Measurements from ENCODE around the gene TBC1D25.

TBC1D25 gene

DNA sequence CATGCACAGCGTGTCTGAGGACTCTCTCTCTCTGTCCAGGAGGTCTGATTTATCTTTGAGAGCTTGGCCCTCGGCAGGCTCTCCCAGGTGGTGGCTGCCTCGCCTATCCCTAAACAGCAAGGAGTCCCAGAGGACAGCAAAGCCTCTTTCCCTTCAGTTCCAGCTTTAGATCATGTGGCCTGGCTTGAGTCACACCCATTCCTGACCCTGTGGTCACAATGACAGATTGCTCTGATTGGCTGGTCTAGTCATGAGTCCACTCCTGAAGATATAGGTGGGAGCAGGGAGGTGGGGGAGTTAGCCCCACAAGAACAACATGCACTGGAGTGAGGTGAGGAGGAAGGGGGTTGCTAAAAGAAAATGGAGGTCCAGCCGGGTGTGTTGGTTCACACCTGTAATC, 42.9 kb upstream of the TBC1D25 start:
- no peaks in the 10 kb centered on the region for H3K4me1 ChIP-seq (ENCODE audit: control extremely low read depth in 1 of 4, control insufficient read depth in 4 of 4, insufficient read depth in 4 of 4, low read length in 3 of 4)
- ChIA-PET POLR2A (no interaction called here), CTCF (no interaction called here)
- no peak overlapping the region for H3K4me3 ChIP-seq (ENCODE audit: control insufficient read depth in 1 of 7, extremely low read depth in 1 of 7, insufficient read depth in 4 of 7, low read depth in 2 of 7, low read length in 6 of 7)
- peaks cover 0 to 3% (median 0%) of the 10 kb centered on the region in 5 experiments for H3K27me3 ChIP-seq (replicated peaks in 2 of 5; ENCODE audit: control insufficient read depth in 4 of 5, insufficient read depth in 5 of 5, low read length in 4 of 5)
- no peak for DNase-seq
- no peaks in the 10 kb centered on the region for H3K9me3 ChIP-seq (ENCODE audit: control extremely low read depth in 1 of 5, control insufficient read depth in 4 of 5, insufficient read depth in 2 of 5, low read depth in 1 of 5, low read length in 4 of 5)
- no peak overlapping the region for H3K27ac ChIP-seq (ENCODE audit: insufficient read depth in 1 of 2, low read depth in 1 of 2, low read length in 2 of 2, poor library complexity in 1 of 2, severe bottlenecking in 2 of 2)
- no peaks in the 10 kb centered on the region for H3K36me3 ChIP-seq (ENCODE audit: control insufficient read depth in 4 of 4, insufficient read depth in 4 of 4, low read length in 3 of 4)
- 83% methylated on average over 3 of the region's 4 CpGs for WGBS (ENCODE audit: insufficient coverage)

DNA sequence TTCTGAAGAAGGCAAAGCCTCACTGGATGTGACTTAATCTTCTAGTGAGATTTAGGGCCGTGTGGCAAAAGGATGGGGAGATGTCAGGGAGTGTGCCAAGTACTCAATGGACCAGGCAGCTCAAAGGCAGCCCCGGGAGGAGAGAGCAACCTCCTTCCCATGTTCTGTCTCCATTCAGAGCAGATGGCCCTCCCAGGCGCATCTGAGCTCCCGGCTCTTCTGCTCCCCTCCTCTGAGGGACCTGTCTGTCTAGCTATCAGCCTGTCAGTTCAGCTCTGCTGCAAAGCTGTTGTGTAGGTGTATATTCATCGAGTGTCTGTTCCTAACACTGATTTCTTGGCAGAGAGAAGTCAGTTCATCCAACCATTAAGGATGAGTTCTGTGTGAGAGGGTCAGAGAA, 41.6 kb upstream of the TBC1D25 start:
- H3K4me1 ChIP-seq (ENCODE audit: control extremely low read depth in 1 of 4, control insufficient read depth in 4 of 4, insufficient read depth in 4 of 4, low read length in 3 of 4) = no peaks in the 10 kb centered on the region
- H3K27me3 ChIP-seq (replicated peaks in 2 of 5; ENCODE audit: control insufficient read depth in 4 of 5, insufficient read depth in 5 of 5, low read length in 4 of 5) = peaks cover 0 to 3% (median 0%) of the 10 kb centered on the region in 5 experiments
- H3K4me3 ChIP-seq (ENCODE audit: control insufficient read depth in 1 of 7, extremely low read depth in 1 of 7, insufficient read depth in 4 of 7, low read depth in 2 of 7, low read length in 6 of 7) = no peak overlapping the region
- no peak for DNase-seq
- no peak overlapping the region for H3K27ac ChIP-seq (ENCODE audit: insufficient read depth in 1 of 2, low read depth in 1 of 2, low read length in 2 of 2, poor library complexity in 1 of 2, severe bottlenecking in 2 of 2)
- ChIA-PET CTCF (no interaction called here), POLR2A (no interaction called here)
- H3K9me3 ChIP-seq (ENCODE audit: control extremely low read depth in 1 of 5, control insufficient read depth in 4 of 5, insufficient read depth in 2 of 5, low read depth in 1 of 5, low read length in 4 of 5) = no peaks in the 10 kb centered on the region
- H3K36me3 ChIP-seq (ENCODE audit: control insufficient read depth in 4 of 4, insufficient read depth in 4 of 4, low read length in 3 of 4) = no peaks in the 10 kb centered on the region
- WGBS (ENCODE audit: insufficient coverage) = 81% methylated on average over 5 of the region's 5 CpGs

DNA sequence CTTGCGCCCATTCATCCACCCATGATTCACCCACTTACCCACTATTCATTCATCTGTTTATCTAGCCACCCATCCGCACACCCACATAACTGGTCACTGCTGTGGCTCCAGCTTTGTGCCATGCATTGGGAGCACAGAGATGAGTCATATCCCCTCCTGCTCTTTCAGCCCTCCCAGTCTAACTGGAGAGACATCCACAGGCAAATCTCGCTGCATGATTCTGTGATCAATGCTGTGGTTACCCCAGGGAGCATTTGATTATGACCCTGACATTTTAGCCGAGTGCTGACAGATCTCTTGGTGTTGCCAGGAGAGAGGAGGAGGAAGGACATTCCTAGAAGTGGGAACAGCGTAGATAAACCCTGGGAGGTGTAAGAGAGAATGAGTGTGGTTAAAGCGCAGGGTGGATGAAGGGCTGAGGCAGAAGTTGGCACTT, 41.1 kb upstream of the TBC1D25 start:
- H3K27ac ChIP-seq (ENCODE audit: insufficient read depth in 1 of 2, low read depth in 1 of 2, low read length in 2 of 2, poor library complexity in 1 of 2, severe bottlenecking in 2 of 2) = no peak overlapping the region
- no peaks in the 10 kb centered on the region for H3K9me3 ChIP-seq (ENCODE audit: control extremely low read depth in 1 of 5, control insufficient read depth in 4 of 5, insufficient read depth in 2 of 5, low read depth in 1 of 5, low read length in 4 of 5)
- H3K4me3 ChIP-seq (ENCODE audit: control insufficient read depth in 1 of 7, extremely low read depth in 1 of 7, insufficient read depth in 4 of 7, low read depth in 2 of 7, low read length in 6 of 7) = no peak overlapping the region
- DNase-seq = no peak
- WGBS (ENCODE audit: insufficient coverage) = 91% methylated on average over 6 of the region's 6 CpGs
- H3K27me3 ChIP-seq (replicated peaks in 2 of 5; ENCODE audit: control insufficient read depth in 4 of 5, insufficient read depth in 5 of 5, low read length in 4 of 5) = peaks cover 0 to 3% (median 0%) of the 10 kb centered on the region in 5 experiments
- H3K36me3 ChIP-seq (ENCODE audit: control insufficient read depth in 4 of 4, insufficient read depth in 4 of 4, low read length in 3 of 4) = no peaks in the 10 kb centered on the region
- POLR2A ChIA-PET = no interaction called here
- CTCF ChIA-PET = no interaction called here
- no peaks in the 10 kb centered on the region for H3K4me1 ChIP-seq (ENCODE audit: control extremely low read depth in 1 of 4, control insufficient read depth in 4 of 4, insufficient read depth in 4 of 4, low read length in 3 of 4)

DNA sequence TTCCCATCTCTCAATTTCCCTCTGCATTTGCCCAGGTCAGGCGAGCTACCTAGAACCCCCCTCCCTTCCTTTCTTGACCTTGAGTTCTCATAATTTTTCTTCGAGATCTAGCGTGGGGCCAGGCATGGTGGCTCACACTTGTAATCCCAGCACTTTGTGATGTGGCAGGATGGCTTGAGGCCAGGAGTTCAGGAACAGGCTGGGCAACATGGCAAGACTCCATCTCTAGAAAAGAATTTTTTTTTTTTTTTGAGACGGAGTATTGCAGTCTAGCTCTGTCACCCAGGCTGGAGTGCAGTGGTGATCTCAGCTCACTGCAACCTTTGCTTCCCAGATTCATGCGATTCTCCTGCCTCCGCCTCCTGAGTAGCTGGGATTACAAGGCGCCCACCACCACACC, 35.3 kb upstream of the TBC1D25 start:
- WGBS (ENCODE audit: insufficient coverage) = 79% methylated on average over 4 of the region's 7 CpGs

DNA sequence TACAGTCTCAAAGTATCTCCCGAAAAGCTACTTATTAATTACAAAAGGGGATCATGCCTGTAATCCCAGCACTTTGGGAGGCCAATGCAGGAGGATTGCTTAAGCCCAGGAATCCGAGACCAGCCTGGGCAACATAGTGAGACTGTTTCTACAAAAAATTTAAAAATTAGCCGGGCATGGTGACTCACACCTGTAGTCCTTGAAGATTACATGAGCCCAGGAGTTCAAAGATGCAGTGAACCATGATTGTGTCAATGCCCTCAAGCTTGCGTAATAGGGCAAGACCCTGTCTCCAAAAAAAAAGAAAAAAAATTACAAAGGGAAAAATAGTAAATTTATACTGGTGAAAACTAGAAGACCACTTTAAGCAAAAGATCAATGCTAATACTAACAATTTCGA, 34.0 kb upstream of the TBC1D25 start:
- peaks cover 0 to 3% (median 0%) of the 10 kb centered on the region in 5 experiments for H3K27me3 ChIP-seq (replicated peaks in 2 of 5; ENCODE audit: control insufficient read depth in 4 of 5, insufficient read depth in 5 of 5, low read length in 4 of 5)
- WGBS (ENCODE audit: insufficient coverage) = 63% methylated on average over 2 of the region's 5 CpGs
- peaks cover 0 to 12% (median 0%) of the 10 kb centered on the region in 4 experiments for H3K4me1 ChIP-seq (ENCODE audit: control extremely low read depth in 1 of 4, control insufficient read depth in 4 of 4, insufficient read depth in 4 of 4, low read length in 3 of 4)
- H3K36me3 ChIP-seq (ENCODE audit: control insufficient read depth in 4 of 4, insufficient read depth in 4 of 4, low read length in 3 of 4) = no peaks in the 10 kb centered on the region
- H3K27ac ChIP-seq (ENCODE audit: insufficient read depth in 1 of 2, low read depth in 1 of 2, low read length in 2 of 2, poor library complexity in 1 of 2, severe bottlenecking in 2 of 2) = no peak overlapping the region
- ChIA-PET POLR2A (no interaction called here), CTCF (interaction anchor here (0.9 kb wide), 1 partner anchor 10 kb away, joined by 3 read pairs; no protein-coding TSS in a partner anchor)
- DNase-seq = no peak
- H3K4me3 ChIP-seq (ENCODE audit: control insufficient read depth in 1 of 7, extremely low read depth in 1 of 7, insufficient read depth in 4 of 7, low read depth in 2 of 7, low read length in 6 of 7) = no peak overlapping the region
- peaks cover 0 to 3% (median 0%) of the 10 kb centered on the region in 5 experiments for H3K9me3 ChIP-seq (ENCODE audit: control extremely low read depth in 1 of 5, control insufficient read depth in 4 of 5, insufficient read depth in 2 of 5, low read depth in 1 of 5, low read length in 4 of 5)

More for the DNA sequence above, 35.3 kb upstream of the TBC1D25 start:
- peaks cover 0 to 6% (median 0%) of the 10 kb centered on the region in 4 experiments for H3K4me1 ChIP-seq (ENCODE audit: control extremely low read depth in 1 of 4, control insufficient read depth in 4 of 4, insufficient read depth in 4 of 4, low read length in 3 of 4)
- no peaks in the 10 kb centered on the region for H3K36me3 ChIP-seq (ENCODE audit: control insufficient read depth in 4 of 4, insufficient read depth in 4 of 4, low read length in 3 of 4)
- DNase-seq = no peak
- POLR2A ChIA-PET = no interaction called here
- no peak overlapping the region for H3K27ac ChIP-seq (ENCODE audit: insufficient read depth in 1 of 2, low read depth in 1 of 2, low read length in 2 of 2, poor library complexity in 1 of 2, severe bottlenecking in 2 of 2)
- no peak overlapping the region for H3K4me3 ChIP-seq (ENCODE audit: control insufficient read depth in 1 of 7, extremely low read depth in 1 of 7, insufficient read depth in 4 of 7, low read depth in 2 of 7, low read length in 6 of 7)
- CTCF ChIA-PET = interaction anchor here (1.0 kb wide), 1 partner anchor 9 kb away, joined by 3 read pairs; no protein-coding TSS in a partner anchor
- H3K27me3 ChIP-seq (replicated peaks in 2 of 5; ENCODE audit: control insufficient read depth in 4 of 5, insufficient read depth in 5 of 5, low read length in 4 of 5) = peaks cover 0 to 3% (median 0%) of the 10 kb centered on the region in 5 experiments
- H3K9me3 ChIP-seq (ENCODE audit: control extremely low read depth in 1 of 5, control insufficient read depth in 4 of 5, insufficient read depth in 2 of 5, low read depth in 1 of 5, low read length in 4 of 5) = no peaks in the 10 kb centered on the region

DNA sequence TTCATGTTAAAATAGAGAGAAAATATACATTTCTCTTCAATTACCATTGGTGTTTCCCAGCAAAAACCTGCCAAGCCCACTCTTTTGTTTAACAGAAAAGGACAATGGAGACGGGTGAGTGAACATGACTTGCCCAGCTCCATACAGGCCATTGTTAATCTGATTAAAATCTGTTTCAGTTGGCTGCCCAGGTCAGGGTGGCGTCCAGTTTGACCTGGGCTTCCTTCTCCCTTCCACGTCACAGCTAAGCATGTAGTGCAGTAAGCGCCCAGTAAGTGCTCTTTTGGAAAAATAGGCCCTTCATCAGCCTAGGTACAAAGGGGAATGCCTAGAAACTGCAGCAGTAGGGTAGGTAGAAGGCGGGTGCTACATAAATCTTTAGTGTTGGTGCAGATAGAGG, 32.3 kb upstream of the TBC1D25 start:
- no peak overlapping the region for H3K27ac ChIP-seq (ENCODE audit: insufficient read depth in 1 of 2, low read depth in 1 of 2, low read length in 2 of 2, poor library complexity in 1 of 2, severe bottlenecking in 2 of 2)
- peaks cover 0 to 12% (median 0%) of the 10 kb centered on the region in 4 experiments for H3K4me1 ChIP-seq (ENCODE audit: control extremely low read depth in 1 of 4, control insufficient read depth in 4 of 4, insufficient read depth in 4 of 4, low read length in 3 of 4)
- H3K27me3 ChIP-seq (replicated peaks in 2 of 5; ENCODE audit: control insufficient read depth in 4 of 5, insufficient read depth in 5 of 5, low read length in 4 of 5) = peaks cover 0 to 3% (median 0%) of the 10 kb centered on the region in 5 experiments
- WGBS (ENCODE audit: insufficient coverage) = 78% methylated on average over 1 of the region's 5 CpGs
- H3K9me3 ChIP-seq (ENCODE audit: control extremely low read depth in 1 of 5, control insufficient read depth in 4 of 5, insufficient read depth in 2 of 5, low read depth in 1 of 5, low read length in 4 of 5) = peaks cover 0 to 3% (median 0%) of the 10 kb centered on the region in 5 experiments
- DNase-seq = no peak
- H3K36me3 ChIP-seq (ENCODE audit: control insufficient read depth in 4 of 4, insufficient read depth in 4 of 4, low read length in 3 of 4) = no peaks in the 10 kb centered on the region
- no peak overlapping the region for H3K4me3 ChIP-seq (ENCODE audit: control insufficient read depth in 1 of 7, extremely low read depth in 1 of 7, insufficient read depth in 4 of 7, low read depth in 2 of 7, low read length in 6 of 7)
- POLR2A ChIA-PET = no interaction called here
- CTCF ChIA-PET = interaction anchor here (1.2 to 1.5 kb wide), 2 partner anchors 13 to 32 kb away, joined by 3 read pairs; partner anchors contain the start of gene TBC1D25

DNA sequence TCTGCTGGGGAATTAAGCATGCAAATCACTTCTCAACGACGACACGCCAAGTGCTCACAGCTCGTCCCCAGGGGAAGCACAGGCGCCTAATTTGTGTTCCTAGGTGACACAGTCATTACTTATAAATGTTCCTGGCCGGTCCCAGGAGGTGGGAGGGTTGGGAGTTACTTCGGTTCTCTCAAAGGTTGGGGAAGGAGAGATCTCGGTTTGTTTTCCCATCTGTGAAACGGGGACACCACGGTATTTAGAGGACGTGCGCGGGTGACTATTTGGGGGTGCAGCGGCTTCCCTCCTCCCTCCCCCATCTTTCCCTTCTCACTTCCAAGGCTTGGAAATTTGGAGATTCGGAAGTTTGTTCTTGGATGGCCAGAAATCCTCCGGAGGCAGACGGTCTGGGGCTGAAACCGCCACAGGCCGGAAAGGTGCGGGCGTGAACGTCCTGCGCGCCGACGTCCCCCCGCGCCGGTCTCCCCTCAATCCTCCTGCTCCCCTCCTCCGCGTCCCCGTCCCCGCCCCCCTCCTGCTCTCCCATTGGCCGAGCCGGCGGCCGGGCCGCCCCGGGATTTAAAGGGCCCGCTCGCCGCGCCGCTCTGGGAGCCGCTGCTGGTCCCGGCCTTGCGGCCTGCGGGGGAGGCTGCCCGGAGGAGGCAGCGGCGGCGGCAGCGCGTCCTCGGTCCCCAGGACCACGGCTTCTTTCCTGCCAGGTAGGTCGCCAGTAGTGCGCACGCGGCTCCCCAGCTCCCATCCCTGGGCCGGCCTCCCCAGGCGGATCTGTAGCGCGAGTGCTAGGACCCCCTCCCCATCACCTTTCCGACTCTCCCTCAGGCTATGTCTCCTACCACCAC, 30.9 kb upstream of the TBC1D25 start, which contains the start of gene PORCN:
Gene PORCN, plus strand, starts transcription at position 593 of the 845 bp plus-strand sequence. CDS start 829 bp downstream, outside the sequence.
- Histone ChIP-seq H3K27ac (ENCODE audit: insufficient read depth in 1 of 2, low read depth in 1 of 2, low read length in 2 of 2, poor library complexity in 1 of 2, severe bottlenecking in 2 of 2) (peak within 1 kb of the TSS in 1 of 2 experiments; percentile 71), H3K9me3 (ENCODE audit: control extremely low read depth in 1 of 5, control insufficient read depth in 4 of 5, insufficient read depth in 2 of 5, low read depth in 1 of 5, low read length in 4 of 5) (peaks cover 0 to 3% (median 0%) of the 10 kb centered on the region in 5 experiments), H3K36me3 (ENCODE audit: control insufficient read depth in 4 of 4, insufficient read depth in 4 of 4, low read length in 3 of 4) (no peaks in the 10 kb centered on the region), H3K4me1 (ENCODE audit: control extremely low read depth in 1 of 4, control insufficient read depth in 4 of 4, insufficient read depth in 4 of 4, low read length in 3 of 4) (peaks cover 0 to 12% (median 0%) of the 10 kb centered on the region in 4 experiments), H3K4me3 (ENCODE audit: control insufficient read depth in 1 of 7, extremely low read depth in 1 of 7, insufficient read depth in 4 of 7, low read depth in 2 of 7, low read length in 6 of 7) (peak within 1 kb of the TSS; percentile 38 to 86 (median 73)), H3K27me3 (replicated peaks in 2 of 5; ENCODE audit: control insufficient read depth in 4 of 5, insufficient read depth in 5 of 5, low read length in 4 of 5) (peaks cover 0 to 3% (median 0%) of the 10 kb centered on the region in 5 experiments)
- CTCF ChIA-PET = interaction anchor here (1.5 kb wide), 1 partner anchor 31 kb away, joined by 3 read pairs; the partner anchor contains the start of gene TBC1D25
- POLR2A ChIA-PET = no interaction called here
- DNase-seq = peak; percentile 54 to 79 (median 71)
- WGBS (ENCODE audit: insufficient coverage) = 39% methylated on average over 49 of the region's 65 CpGs

Data from common myeloid progenitor, CD34-positive (primary cell).